ENCODE data around the gene PBRM1.
A peak's percentile ranks its signal among the peaks of the same experiment; 100 is the strongest.

PBRM1 gene

DNA sequence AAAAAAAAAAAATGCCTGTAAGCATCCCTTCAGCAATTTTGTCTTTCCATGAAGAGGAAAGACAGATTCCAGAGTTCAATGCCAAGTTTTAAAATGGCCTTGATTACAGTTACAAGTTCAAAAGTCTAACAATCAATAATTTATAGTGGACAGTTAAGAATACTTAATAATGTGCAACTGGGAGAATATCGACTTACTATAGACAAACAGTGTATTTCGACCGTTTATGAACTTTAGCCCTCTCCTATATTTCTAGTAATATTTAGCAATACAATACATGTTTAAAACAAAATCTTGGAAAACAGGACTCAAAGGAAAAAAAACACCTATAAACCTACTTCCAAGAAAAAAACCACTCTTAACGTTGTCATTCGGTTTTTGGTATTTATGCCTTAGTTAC lies 1.5 kb downstream of the PBRM1 start:
- no peak for TF ChIP-seq RAD21 (IDR thresholded peaks at IDR 0.05; ENCODE audit: low read depth)
- TF ChIP-seq NFIC (IDR thresholded peaks at IDR 0.05): no peak
- TF ChIP-seq, protein P1, sequence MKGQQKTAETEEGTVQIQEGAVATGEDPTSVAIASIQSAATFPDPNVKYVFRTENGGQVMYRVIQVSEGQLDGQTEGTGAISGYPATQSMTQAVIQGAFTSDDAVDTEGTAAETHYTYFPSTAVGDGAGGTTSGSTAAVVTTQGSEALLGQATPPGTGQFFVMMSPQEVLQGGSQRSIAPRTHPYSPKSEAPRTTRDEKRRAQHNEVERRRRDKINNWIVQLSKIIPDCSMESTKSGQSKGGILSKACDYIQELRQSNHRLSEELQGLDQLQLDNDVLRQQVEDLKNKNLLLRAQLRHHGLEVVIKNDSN (IDR thresholded peaks at IDR 0.05): no peak
- TF ChIP-seq TAF1 (IDR thresholded peaks at IDR 0.05; ENCODE audit: low read depth): no peak
- TF ChIP-seq ZBTB7A (IDR thresholded peaks at IDR 0.05; ENCODE audit: low read depth): no peak
- no peak for TF ChIP-seq YY1 (IDR thresholded peaks at IDR 0.05; ENCODE audit: low read depth)
- TF ChIP-seq EP300 (IDR thresholded peaks at IDR 0.05; ENCODE audit: borderline replicate concordance): no peak
- TF ChIP-seq TEAD4 (IDR thresholded peaks at IDR 0.05): no peak
- TF ChIP-seq, protein P2, sequence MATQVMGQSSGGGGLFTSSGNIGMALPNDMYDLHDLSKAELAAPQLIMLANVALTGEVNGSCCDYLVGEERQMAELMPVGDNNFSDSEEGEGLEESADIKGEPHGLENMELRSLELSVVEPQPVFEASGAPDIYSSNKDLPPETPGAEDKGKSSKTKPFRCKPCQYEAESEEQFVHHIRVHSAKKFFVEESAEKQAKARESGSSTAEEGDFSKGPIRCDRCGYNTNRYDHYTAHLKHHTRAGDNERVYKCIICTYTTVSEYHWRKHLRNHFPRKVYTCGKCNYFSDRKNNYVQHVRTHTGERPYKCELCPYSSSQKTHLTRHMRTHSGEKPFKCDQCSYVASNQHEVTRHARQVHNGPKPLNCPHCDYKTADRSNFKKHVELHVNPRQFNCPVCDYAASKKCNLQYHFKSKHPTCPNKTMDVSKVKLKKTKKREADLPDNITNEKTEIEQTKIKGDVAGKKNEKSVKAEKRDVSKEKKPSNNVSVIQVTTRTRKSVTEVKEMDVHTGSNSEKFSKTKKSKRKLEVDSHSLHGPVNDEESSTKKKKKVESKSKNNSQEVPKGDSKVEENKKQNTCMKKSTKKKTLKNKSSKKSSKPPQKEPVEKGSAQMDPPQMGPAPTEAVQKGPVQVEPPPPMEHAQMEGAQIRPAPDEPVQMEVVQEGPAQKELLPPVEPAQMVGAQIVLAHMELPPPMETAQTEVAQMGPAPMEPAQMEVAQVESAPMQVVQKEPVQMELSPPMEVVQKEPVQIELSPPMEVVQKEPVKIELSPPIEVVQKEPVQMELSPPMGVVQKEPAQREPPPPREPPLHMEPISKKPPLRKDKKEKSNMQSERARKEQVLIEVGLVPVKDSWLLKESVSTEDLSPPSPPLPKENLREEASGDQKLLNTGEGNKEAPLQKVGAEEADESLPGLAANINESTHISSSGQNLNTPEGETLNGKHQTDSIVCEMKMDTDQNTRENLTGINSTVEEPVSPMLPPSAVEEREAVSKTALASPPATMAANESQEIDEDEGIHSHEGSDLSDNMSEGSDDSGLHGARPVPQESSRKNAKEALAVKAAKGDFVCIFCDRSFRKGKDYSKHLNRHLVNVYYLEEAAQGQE (IDR thresholded peaks at IDR 0.05; ENCODE audit: low read depth): no peak
- TF ChIP-seq EGR1 (IDR thresholded peaks at IDR 0.05): no peak
- no peak for TF ChIP-seq FOXM1 (IDR thresholded peaks at IDR 0.05; ENCODE audit: borderline replicate concordance, low read depth)
- no peak for TF ChIP-seq CREB1 (IDR thresholded peaks at IDR 0.05; ENCODE audit: low read depth)
- TF ChIP-seq TCF12 (IDR thresholded peaks at IDR 0.05; ENCODE audit: low read depth): no peak
- no peak for TF ChIP-seq CEBPB (IDR thresholded peaks at IDR 0.05)
- TF ChIP-seq, protein P3, sequence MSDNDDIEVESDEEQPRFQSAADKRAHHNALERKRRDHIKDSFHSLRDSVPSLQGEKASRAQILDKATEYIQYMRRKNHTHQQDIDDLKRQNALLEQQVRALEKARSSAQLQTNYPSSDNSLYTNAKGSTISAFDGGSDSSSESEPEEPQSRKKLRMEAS (IDR thresholded peaks at IDR 0.05): no peak

DNA sequence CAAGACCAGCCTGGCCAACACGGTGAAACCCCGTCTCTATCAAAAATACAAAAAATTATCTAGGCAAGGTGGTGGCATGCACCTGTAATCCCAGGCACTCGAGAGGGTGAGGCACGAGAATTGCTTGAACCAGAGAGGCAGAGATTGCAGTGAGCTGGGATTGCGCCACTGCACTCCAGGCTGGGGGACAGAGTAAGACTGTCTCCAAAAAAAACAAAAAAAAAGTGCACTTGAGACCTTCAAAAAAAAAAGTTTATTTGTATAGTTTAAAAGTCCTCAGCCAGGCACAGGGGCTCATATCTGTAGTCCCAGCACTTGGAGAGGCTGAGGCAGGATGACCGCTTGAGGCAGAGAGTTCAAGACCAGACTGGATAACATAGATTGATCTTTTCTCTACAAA lies 2.1 kb downstream of the PBRM1 start:
- no peak for TF ChIP-seq TAF1 (IDR thresholded peaks at IDR 0.05; ENCODE audit: low read depth)
- no peak for TF ChIP-seq TCF12 (IDR thresholded peaks at IDR 0.05; ENCODE audit: low read depth)
- TF ChIP-seq, protein P1 (IDR thresholded peaks at IDR 0.05): no peak
- TF ChIP-seq CEBPB (IDR thresholded peaks at IDR 0.05): no peak
- no peak for TF ChIP-seq CREB1 (IDR thresholded peaks at IDR 0.05; ENCODE audit: low read depth)
- no peak for TF ChIP-seq FOXM1 (IDR thresholded peaks at IDR 0.05; ENCODE audit: borderline replicate concordance, low read depth)
- TF ChIP-seq, protein P3 (IDR thresholded peaks at IDR 0.05): no peak
- no peak for TF ChIP-seq ZBTB7A (IDR thresholded peaks at IDR 0.05; ENCODE audit: low read depth)
- TF ChIP-seq, protein P2 (IDR thresholded peaks at IDR 0.05; ENCODE audit: low read depth): no peak
- no peak for TF ChIP-seq RAD21 (IDR thresholded peaks at IDR 0.05; ENCODE audit: low read depth)
- no peak for TF ChIP-seq EP300 (IDR thresholded peaks at IDR 0.05; ENCODE audit: borderline replicate concordance)
- no peak for TF ChIP-seq YY1 (IDR thresholded peaks at IDR 0.05; ENCODE audit: low read depth)
- no peak for TF ChIP-seq TEAD4 (IDR thresholded peaks at IDR 0.05)
- no peak for TF ChIP-seq EGR1 (IDR thresholded peaks at IDR 0.05)
- TF ChIP-seq NFIC (IDR thresholded peaks at IDR 0.05): no peak

DNA sequence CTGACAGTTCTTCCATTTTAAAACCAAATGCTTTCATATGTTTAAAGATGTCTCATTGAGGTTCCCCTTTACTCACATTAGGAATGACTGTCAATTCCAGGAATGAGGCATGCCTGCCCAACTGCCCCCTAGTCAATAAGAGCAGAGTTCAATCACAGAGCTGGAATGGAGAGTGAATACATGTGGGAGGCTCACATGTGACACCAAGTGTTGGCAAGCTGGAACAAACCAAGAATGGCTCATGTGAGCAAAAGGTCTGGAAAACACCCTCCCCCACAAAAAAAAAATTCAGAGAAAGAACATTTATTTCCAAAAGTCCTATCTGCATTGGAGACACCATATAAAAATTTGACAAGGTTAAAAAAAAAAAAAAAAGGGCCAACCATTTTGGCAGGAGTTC lies 3.7 kb downstream of the PBRM1 start:
- TF ChIP-seq RAD21 (IDR thresholded peaks at IDR 0.05; ENCODE audit: low read depth) (peak; percentile 19; the same call in 1 of the 2 replicates), FOXM1 (IDR thresholded peaks at IDR 0.05; ENCODE audit: borderline replicate concordance, low read depth) (no peak)

DNA sequence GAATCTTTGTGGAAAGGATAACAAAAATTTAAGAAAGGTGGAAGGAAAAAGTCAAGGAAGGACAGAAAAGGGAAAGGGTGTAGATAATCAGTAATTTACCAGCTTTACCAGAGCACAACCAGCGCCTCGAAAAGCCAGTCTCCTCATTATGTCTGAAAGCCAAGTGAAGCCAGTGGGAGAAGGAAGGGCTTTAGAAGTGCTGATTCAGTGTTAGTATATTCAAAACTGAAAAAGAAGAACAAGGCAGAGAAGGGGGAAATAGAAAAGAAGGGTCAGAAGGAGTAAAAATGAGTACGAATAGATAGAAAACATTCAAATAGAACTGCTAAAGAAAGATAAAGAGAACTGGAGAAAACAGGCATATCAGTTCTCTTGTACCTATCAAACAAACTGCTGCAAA lies 4.1 kb downstream of the PBRM1 start:
- TF ChIP-seq, protein P2 (IDR thresholded peaks at IDR 0.05; ENCODE audit: low read depth): no peak
- TF ChIP-seq EGR1 (IDR thresholded peaks at IDR 0.05) (no peak), YY1 (IDR thresholded peaks at IDR 0.05; ENCODE audit: low read depth) (no peak), NFIC (IDR thresholded peaks at IDR 0.05) (no peak), TEAD4 (IDR thresholded peaks at IDR 0.05) (no peak), CEBPB (IDR thresholded peaks at IDR 0.05) (no peak), FOXM1 (IDR thresholded peaks at IDR 0.05; ENCODE audit: borderline replicate concordance, low read depth) (no peak), EP300 (IDR thresholded peaks at IDR 0.05; ENCODE audit: borderline replicate concordance) (no peak), CREB1 (IDR thresholded peaks at IDR 0.05; ENCODE audit: low read depth) (no peak), TCF12 (IDR thresholded peaks at IDR 0.05; ENCODE audit: low read depth) (no peak), ZBTB7A (IDR thresholded peaks at IDR 0.05; ENCODE audit: low read depth) (no peak), RAD21 (IDR thresholded peaks at IDR 0.05; ENCODE audit: low read depth) (no peak), TAF1 (IDR thresholded peaks at IDR 0.05; ENCODE audit: low read depth) (no peak)
- TF ChIP-seq, protein P3 (IDR thresholded peaks at IDR 0.05): no peak
- TF ChIP-seq, protein P1 (IDR thresholded peaks at IDR 0.05): no peak
